NCI-H748 (cell line): ENCODE measurements around the gene TIMM8A.

Source experiments
- DNase-seq: peaks from one replicate; lab custom pipeline; 2025; ENCODE audit not compliant: unreplicated experiment; lab: John Stamatoyannopoulos, UW

Gene TIMM8A, protein sequence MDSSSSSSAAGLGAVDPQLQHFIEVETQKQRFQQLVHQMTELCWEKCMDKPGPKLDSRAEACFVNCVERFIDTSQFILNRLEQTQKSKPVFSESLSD

GRCh38 chrX:101348452-101349192, at the start of gene TIMM8A:
TIMM8A (minus strand) TSS chrX:101348742; CDS start chrX:101348664, 78 bp downstream.
- peak; percentile 79 for DNase-seq

DNA sequence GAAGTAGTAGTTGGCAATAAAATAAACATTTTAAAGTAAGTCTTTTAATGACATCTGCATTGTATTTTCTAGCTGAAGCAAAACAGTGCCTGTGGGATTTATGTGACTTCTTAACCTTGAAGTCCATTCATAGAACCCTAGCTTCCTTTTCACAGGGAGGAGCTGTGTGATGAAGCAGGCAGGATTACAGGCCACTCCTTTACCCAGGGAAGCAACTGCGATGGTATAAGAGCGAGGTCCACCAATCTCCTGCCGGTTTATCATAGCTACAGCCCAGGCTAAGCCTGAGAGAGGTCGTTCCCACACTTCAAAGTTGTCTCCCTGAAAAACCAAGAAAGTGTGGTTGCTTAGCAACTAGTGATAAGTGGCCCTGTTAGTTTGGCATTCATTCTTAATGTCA, 49.2 kb upstream of the TIMM8A start:
- DNase-seq: no peak

GRCh38 chrX:101395789-101396188, 47.2 kb upstream of the TIMM8A start:
- no peak for DNase-seq

DNA sequence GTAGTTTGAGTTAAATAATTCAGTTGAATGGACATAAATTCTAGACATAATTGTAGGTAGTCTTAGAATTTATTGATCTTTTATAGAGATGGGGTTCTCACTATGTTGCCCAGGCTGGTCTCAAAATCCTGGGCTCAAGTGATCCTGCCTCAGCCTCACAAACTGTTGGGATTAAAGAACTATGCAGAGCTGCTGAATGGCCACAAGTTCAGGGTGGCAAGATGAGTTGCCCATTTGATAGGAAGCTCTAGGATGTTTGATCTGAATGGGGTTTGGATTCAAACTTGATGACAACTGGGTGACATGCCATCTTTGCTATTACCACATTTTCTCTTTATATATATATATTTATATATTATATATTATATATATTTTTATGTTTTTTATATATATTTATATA, 45.8 kb upstream of the TIMM8A start:
- no peak for DNase-seq

DNA sequence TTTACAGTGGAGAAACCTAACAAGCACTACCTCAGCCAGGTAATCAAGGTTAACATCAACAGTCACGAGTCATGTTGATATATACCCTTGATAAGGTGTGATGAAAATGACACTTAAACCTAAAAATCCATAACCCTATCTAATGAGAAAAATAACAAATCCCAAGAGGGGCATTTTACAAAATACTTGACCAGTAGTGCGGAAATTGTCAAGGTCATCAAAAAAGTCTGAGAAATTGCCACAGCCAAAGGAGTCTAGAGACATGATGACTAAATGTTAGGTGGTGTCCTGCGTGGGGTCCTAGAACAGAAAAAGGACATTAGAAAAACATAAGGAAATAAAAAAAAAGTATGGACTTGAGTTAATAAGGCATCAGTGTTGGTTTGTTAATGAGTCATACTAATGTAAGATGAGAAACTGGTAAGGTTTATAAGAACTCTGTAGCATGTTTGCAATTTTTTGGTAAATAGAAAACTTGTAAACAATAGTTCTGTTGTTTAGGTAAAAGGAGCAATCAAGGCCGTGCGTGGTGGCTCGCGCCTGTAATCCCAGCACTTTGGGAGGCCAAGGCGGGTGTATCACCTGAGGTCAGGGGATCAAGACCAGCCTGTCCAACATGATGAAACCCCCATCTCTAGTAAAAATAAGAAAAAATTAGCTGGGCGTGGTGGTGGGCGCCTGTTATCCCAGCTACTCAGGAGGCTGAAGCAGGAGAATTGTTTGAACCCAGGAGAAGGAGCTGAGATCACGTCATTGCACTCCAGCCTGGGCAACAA, 45.2 kb upstream of the TIMM8A start:
- DNase-seq: no peak

GRCh38 chrX:101391831-101392230, 43.3 kb upstream of the TIMM8A start:
- no peak for DNase-seq

GRCh38 chrX:101390664-101391525, 42.4 kb upstream of the TIMM8A start, which contains the start of gene RPL36A:
RPL36A (plus strand) TSS chrX:101391011; CDS start chrX:101391044, 33 bp downstream.
- DNase-seq: peak; percentile 95

- DNase-seq: no peak
Observed at GRCh38 chrX:101388604-101389003, 40.1 kb upstream of the TIMM8A start.

DNA sequence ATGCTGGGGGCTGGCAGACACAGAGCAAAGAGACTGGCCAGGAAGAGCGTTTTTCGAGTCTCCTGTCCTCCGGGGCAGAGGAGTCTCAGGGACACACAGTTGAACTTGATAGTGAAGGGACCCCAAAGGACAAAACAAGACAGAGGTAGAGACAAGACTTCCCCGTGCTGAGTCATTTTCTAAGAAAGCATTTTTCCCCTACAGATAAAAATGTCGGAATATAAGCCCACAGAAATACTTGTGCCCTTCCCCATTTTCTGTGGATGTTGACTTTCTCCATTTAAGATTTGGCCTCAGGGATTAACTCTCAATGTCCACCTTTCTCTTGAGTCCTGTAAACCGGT, 38.0 kb upstream of the TIMM8A start:
- DNase-seq: no peak

DNA sequence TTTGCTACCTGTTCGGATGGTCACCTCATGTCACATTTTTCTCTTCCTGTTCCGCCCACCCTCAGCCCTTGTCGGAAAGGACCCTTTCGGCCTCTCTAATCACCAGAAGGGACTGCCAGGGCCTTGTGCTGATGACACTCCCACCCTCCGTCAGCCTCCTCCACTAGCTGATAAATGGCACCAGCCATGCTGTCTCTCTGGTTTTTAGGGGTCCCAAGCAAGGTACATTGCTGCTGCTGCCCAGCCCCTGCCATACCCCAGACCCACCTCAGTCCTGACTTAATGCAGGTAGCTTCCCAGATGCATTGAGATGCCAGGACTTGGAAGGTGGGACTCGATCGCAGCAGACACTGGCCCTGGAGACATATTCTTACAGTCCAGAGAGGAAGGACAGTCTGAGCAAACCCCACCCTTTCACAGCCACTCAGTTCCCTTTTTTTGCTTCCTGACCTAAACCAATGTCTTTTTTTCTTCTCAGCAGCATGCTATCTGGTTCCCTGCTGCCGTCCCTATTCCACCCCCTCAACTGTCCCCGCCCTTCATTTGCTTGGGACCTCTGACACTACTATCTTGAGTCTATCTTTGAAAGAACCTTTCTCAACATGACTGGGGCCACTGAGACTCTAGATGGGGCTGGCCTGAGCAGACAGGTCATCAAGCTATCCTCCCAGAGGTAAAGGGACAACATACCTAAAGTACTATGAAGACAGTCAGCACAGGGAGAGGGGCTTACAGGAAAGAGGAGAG, 37.4 kb upstream of the TIMM8A start, which contains the start of gene BTK:
Gene BTK (minus strand): TSS at position 397 of the 747 bp plus-strand sequence. CDS start 10,907 bp downstream, outside the sequence.
- DNase-seq: no peak

GRCh38 chrX:101385026-101385684, 36.6 kb upstream of the TIMM8A start:
- no peak for DNase-seq

- DNase-seq: no peak
Observed at GRCh38 chrX:101383679-101384205, 35.2 kb upstream of the TIMM8A start.

GRCh38 chrX:101377547-101377946, 29.0 kb upstream of the TIMM8A start:
- no peak for DNase-seq

GRCh38 chrX:101370888-101371504, 22.5 kb upstream of the TIMM8A start:
- DNase-seq: no peak

DNA sequence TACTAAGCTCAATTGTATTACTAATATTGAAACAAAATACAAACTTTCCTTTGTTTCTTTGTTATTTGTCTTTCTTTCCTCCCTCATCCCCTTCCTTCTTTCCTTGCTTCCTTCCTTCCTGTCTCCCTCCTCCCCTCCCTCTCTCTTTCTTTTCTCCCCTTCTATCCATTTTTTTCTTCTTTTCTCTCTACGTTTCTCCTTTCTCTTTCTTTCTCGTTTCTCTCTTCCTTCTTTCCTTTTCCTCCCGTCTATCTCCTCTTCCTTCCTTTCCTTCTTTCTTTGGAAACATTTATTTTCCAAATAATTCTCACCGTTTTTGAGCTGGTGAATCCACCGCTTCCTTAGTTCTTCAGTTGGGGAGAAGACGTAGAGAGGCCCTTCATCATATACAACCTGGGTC, 21.1 kb upstream of the TIMM8A start:
- no peak for DNase-seq

GRCh38 chrX:101368800-101369199, 20.3 kb upstream of the TIMM8A start:
- no peak for DNase-seq

- no peak for DNase-seq
Observed at GRCh38 chrX:101365301-101365795, 16.8 kb upstream of the TIMM8A start.

DNA sequence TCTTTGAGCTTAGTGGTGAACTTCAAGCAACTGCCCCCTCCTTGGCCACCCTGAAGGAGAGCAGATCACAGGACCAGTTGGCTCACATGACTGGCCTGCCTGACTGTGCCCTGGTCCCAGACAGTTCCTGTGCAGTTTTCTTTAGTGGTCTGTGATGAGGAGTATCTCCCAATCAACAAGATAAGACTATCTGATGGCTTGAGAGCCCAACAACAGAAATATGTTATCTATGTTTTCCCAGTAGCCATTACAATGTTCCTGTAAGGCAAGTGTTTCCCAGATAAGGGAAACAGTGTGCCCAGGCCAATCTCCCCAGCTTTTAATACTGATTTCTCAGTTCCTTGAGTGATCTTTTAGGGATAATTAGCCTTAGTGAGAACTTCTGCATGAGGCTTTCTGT, 14.2 kb upstream of the TIMM8A start:
- DNase-seq: no peak

GRCh38 chrX:101362116-101362515, 13.6 kb upstream of the TIMM8A start:
- DNase-seq: no peak
